ENCODE data around the gene SAXO2.
"Not testable (repeated sequence)": the region's sequence is repeated elsewhere in the genome, so short reads cannot be mapped to it uniquely, and the experiment has no call there.

DNA sequence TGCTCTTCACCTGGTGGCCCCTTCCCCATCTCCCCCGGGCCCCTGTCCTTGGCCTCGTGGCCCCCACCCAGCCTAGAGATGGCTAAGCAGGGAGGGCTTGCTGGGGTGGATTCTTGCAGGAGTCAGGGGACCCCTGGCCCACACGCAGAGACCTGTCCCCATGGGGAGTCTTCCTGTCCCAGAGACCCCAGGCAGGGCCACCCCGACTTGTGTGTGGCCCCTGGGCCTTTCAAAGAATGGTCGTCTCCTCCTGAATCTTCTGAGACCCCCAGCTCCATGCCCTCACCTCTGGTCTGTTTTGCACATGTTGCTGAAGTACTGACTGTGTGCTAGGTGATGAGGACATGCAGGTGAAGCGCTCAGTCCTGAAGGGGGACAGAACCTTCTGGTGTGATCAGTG lies 58.2 kb downstream of the SAXO2 start:
- TF ChIP-seq, protein P1, sequence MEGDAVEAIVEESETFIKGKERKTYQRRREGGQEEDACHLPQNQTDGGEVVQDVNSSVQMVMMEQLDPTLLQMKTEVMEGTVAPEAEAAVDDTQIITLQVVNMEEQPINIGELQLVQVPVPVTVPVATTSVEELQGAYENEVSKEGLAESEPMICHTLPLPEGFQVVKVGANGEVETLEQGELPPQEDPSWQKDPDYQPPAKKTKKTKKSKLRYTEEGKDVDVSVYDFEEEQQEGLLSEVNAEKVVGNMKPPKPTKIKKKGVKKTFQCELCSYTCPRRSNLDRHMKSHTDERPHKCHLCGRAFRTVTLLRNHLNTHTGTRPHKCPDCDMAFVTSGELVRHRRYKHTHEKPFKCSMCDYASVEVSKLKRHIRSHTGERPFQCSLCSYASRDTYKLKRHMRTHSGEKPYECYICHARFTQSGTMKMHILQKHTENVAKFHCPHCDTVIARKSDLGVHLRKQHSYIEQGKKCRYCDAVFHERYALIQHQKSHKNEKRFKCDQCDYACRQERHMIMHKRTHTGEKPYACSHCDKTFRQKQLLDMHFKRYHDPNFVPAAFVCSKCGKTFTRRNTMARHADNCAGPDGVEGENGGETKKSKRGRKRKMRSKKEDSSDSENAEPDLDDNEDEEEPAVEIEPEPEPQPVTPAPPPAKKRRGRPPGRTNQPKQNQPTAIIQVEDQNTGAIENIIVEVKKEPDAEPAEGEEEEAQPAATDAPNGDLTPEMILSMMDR (IDR thresholded peaks at IDR 0.05), result not testable (repeated sequence)
- TF ChIP-seq EZH2 (IDR thresholded peaks at IDR 0.05; ENCODE audit: borderline replicate concordance, insufficient read depth, low read depth, low read length, poor library complexity, severe bottlenecking), result not testable (repeated sequence)
